Gastroesophageal sphincter (tissue), 3 donors: ENCODE data around the gene WWC2.

Experiments
- CTCF ChIP-seq, 4 experiments: fragments of 200-600 bp in 2 of 4; fragments of 450-650 bp in 2 of 4; sonication (generic) in 1 of 4; IDR thresholded peaks; one replicate each; pipeline ENCODE4 v1.5.1; 2017 to 2019; ENCODE audit warnings: antibody characterized with exemption in 4 of 4, mild to moderate bottlenecking in 2 of 4, moderate library complexity in 2 of 4
- EP300 ChIP-seq: sonication (generic); formaldehyde crosslinking; IDR thresholded peaks from one replicate; pipeline ENCODE4 v1.6.1; 2017; ENCODE audit warnings: antibody characterized with exemption, mild to moderate bottlenecking

- TF ChIP-seq CTCF (IDR thresholded peaks at IDR 0.05) = no peak
- no peak for TF ChIP-seq EP300
Measured at GRCh38 chr4:183328832-183329231, 229.8 kb downstream of the WWC2 start.
